GM18502 (cell line): ENCODE results near the gene TAF8.
"Not testable (repeated sequence)": the region's sequence is repeated elsewhere in the genome, so short reads cannot be mapped to it uniquely, and the experiment has no call there.

Experiments used
- ATAC-seq: cut with Tn5 transposase; IDR thresholded peaks from one replicate; pipeline ENCODE4 v1.9.1; 2021; ENCODE audit warnings: mild to moderate bottlenecking; ENCODE audit not compliant: unreplicated experiment, poor library complexity

Gene TAF8

GRCh38 chr6:42028234-42029061 is 21.9 kb upstream of the TAF8 start:
- ATAC-seq = no peak

- no peak for ATAC-seq
Observed at GRCh38 chr6:42029062-42029685, 21.1 kb upstream of the TAF8 start.

- ATAC-seq = no peak
Observed at GRCh38 chr6:42029881-42030280, 20.4 kb upstream of the TAF8 start.

DNA sequence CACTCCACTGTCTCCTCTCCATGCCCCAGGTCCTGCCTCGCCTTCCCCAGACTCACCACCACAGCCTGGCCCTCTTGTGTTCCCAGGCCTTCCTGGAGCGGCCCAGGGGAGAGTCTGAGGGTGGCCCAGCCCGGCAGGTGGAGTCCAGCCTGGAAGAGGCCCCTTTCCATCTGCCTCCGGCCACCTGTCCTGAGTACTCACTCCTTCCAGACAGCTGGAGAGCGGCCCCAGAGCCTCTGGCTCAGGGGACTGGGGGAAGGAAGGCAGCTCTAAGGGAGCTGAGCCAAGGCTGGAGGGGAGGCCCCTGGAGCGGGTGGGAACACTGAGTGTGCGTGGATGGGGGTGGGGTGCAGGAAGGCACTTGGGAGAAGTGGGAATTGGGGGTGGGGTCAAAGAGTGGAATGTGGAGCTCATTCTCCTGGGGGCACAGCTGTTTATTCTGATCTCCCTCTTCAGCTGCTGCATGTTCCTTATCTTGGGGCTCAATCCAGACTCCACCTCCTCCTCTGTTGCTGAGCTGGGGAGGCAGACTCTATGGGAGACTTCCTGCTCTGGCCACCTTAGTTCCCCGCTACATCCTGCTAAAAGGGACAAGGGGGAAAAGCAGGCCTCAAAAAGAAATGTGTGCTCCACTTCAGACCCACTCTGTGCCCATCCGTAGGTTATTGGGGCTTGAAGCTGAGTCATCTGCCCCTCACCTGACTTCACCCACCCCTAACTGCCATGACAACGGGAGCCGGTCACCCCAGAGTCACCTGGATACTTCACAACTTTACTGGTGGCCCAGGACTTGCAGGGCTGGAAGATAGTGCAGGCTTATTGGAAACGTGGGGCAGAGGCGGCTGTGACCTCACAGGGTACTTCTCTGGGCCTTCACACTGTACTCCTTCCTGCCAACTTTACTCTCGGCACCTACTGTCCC is 19.5 kb upstream of the TAF8 start:
- no peak for ATAC-seq

DNA sequence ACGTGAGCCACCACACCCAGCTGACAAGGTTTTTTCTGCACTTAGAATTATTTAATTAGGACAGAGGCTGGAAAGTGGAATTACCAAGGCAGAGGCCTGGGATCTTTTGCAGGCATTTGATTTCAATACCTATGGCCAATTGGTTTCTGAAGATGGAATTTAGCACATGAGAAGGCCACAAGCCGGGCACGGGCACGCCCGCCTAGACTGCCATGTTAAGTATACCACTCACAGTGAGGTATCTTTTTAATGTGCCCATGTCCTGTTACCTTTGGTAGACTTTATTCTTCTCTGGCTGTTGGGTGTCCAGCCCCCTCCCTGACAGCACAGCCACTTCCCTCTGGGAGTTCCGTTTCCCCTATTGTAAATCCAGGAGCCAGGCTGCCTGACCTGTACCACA is 18.0 kb upstream of the TAF8 start:
- ATAC-seq = no peak

- ATAC-seq = not testable (repeated sequence)
Observed at GRCh38 chr6:42037669-42038068, 12.7 kb upstream of the TAF8 start.

DNA sequence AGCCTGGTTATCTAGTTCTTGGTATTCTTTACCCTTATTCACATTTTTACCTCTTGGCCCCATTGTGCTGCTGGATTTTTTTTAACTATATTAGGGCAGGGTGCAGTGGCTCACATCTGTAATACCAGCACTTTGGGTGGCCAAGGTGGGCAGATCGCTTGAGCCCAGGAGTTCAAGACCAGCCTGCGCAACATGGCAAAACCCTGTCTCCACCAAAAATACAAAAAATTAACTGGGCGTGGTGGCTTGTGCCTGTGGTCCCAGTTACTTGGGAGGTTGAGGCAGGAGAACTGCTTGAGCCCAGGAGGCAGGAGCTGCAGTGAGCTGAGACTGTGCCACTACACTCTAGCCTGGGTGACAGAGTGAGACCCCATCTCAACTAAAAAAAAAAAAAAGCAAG is 12.2 kb upstream of the TAF8 start:
- no peak for ATAC-seq

- ATAC-seq = no peak
Observed at GRCh38 chr6:42038811-42039408, 11.4 kb upstream of the TAF8 start.

GRCh38 chr6:42040856-42041480 is 9.4 kb upstream of the TAF8 start:
- no peak for ATAC-seq

- no peak for ATAC-seq
Observed at GRCh38 chr6:42041481-42042053, 8.8 kb upstream of the TAF8 start.

- ATAC-seq = no peak
Observed at GRCh38 chr6:42042108-42042507, 8.2 kb upstream of the TAF8 start.

DNA sequence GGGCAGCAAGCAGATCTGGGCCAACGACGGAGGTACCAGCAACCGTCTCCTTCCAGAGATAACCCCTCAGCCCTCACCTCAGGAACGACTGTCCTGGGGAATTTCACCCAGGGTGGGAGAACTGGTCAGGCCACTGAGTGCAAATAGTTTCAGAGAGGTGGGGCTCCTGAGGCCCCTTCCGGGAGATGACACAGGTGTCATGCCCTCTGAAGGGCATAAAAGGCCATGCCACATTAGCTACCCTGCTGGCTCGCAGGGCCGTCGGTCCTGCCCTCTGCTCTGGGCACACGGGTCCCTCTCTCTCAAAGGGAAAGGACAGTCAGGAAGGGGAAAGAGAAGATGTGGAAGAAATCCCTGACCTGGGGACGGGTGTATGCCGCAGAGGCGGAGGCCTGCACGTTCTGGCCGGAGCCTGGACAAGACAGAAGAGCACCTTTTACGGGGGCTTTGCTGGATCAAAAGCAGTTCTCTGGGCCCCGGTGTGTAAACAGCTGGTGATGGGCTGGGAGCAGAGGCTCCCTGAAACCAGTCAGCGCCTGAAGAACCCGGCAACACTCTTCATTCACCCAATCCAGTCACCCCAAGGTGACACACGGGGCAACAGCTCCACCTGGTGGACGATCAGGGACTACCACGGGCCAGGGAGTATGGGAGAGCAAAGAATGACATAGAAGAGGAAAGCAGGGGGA is 6.4 kb upstream of the TAF8 start:
- ATAC-seq = peak; percentile 52

GRCh38 chr6:42045538-42046460 is 4.5 kb upstream of the TAF8 start:
- ATAC-seq = no peak

DNA sequence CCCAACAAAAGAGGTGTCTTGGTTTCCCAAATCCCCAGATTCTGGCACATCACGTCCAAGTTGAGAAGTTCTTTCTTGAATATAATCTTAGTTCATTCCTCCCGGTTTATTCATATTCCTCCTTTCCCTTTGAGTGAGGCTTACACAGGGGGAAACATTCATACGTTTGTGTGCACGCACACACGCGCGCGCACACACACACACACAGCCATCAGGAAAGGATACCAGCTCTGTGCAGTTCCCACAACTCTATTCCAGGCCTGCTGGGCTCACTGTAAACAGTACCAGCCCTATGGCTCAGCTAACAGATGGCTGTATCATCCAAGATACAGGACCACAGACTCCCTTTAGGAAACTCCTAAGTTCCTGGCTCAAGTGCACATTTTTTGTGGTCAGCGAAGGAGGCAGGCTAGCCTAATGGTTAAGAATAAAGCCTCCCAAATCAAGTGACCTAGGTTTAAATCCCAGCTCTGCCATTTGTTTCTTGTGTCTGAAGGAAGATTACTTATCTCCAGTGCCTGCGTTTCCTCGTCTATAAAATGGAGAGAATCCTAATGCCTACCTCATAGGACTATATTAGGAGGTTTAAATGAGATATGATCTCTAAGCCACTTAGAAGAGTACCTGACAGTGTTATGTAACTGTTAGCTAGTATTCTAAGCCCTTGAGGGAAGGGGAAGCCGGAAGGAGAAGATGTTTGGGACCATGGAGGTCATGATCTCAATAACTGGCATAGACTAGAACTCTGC is 3.7 kb upstream of the TAF8 start:
- ATAC-seq = no peak

- no peak for ATAC-seq
Observed at GRCh38 chr6:42047213-42047590, 3.1 kb upstream of the TAF8 start.

DNA sequence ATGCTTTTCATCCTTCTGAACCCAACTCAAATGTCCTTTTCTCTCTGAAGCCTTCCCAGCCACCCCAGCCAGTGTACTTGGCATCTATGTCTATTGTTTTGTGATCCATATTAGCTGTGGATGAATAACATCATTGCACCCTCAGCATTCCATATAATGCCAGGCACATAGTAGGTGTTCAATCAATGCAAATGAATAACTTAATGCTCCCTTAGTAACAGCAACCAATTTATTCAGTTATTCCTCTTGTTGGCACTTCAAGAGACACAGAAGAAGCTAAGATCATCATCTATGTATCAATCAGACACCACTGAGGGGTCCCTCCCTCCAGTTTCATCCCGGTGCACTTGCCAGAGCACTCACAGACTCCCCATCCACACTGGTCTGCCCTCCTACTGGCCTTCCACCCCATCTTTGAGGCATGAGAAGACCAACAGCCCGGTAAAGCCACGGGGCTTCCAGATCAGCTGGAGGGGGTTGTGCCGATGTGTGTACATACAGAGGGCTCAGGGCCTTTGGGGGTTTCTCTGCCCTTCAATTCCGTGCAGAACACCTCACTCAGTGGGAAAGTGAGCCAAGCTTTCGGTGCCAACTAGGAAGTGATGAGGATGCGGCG is 2.4 kb upstream of the TAF8 start:
- ATAC-seq = no peak
